ENCODE measurements around the gene AKT3.

DNA sequence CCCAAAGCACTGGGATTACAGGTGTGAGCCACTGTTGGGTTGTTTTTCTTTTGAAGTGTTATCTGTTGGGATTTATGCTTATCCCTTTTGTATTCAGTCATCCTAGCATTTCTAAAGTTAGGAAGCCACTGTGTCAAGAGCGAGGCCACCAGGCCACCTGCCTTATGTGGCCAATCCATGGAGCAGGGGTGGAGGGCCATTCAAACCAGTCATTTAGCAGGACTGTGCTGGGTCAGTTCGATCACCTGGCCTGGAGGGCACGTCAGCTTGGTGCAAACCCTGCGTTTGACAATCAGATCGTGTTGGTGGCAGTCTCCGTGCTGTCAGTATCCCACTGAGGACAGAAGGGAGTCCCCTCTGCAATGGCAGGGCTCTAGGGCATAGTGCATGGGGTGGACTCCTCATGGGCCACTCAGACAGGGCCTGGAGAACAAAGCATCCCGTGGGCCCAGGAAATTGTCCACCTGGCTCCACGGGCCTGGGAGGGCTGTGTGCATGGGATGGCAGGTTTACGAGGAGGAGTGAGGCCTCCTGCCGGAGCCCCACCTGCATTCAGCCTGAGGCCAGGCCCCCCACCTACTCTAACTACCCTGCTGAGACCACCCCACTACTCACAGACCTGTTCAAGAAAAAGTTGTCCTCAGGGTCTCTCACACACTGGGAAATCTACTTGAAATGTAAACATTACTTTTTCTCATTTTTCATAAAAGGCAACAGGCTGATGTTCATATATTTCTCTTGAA, 351.9 kb downstream of the AKT3 start:
- no peak for TF ChIP-seq POLR2A (IDR thresholded peaks at IDR 0.05)
- TF ChIP-seq, protein P1, sequence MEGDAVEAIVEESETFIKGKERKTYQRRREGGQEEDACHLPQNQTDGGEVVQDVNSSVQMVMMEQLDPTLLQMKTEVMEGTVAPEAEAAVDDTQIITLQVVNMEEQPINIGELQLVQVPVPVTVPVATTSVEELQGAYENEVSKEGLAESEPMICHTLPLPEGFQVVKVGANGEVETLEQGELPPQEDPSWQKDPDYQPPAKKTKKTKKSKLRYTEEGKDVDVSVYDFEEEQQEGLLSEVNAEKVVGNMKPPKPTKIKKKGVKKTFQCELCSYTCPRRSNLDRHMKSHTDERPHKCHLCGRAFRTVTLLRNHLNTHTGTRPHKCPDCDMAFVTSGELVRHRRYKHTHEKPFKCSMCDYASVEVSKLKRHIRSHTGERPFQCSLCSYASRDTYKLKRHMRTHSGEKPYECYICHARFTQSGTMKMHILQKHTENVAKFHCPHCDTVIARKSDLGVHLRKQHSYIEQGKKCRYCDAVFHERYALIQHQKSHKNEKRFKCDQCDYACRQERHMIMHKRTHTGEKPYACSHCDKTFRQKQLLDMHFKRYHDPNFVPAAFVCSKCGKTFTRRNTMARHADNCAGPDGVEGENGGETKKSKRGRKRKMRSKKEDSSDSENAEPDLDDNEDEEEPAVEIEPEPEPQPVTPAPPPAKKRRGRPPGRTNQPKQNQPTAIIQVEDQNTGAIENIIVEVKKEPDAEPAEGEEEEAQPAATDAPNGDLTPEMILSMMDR (IDR thresholded peaks at IDR 0.05), result no peak
- TF ChIP-seq POLR2AphosphoS5 (IDR thresholded peaks at IDR 0.05), result peak in 1 of 4 donors; percentile 6
- no peak for TF ChIP-seq EP300 (IDR thresholded peaks at IDR 0.05)

All from sigmoid colon (tissue), 4 donors.